Neural cell (in vitro differentiated cells): Measurements from ENCODE around the gene BBS12. TPM values are rescaled to one million over a fixed set of nuclear protein-coding genes. Genes with fewer than 3 reads are reported as not detected.
"Not testable (repeated sequence)": the region's sequence is repeated elsewhere in the genome, so short reads cannot be mapped to it uniquely, and the experiment has no call there.

Source experiments
- H2AFZ ChIP-seq: fragments of 200-600, 300-800 bp; sonication (generic), shearing (Covaris generic); 2 replicates; pipeline ENCODE4 v1.6.0; 2014; ENCODE audit warnings: low read depth, mild to moderate bottlenecking, antibody characterized with exemption, low read length, moderate library complexity
- H3F3A ChIP-seq: fragments of 200-600 bp; shearing (Covaris generic); 2 replicates; pipeline ENCODE4 v1.6.1; 2016; ENCODE audit warnings: mild to moderate bottlenecking, moderate library complexity, mixed read lengths, antibody characterized with exemption, low read length; ENCODE audit not compliant: insufficient read depth, poor library complexity, severe bottlenecking
- H3K27ac ChIP-seq: fragments of 200-600, 300-800 bp; sonication (generic), shearing (Covaris generic); 2 replicates; pipeline ENCODE4 v1.5.1; 2014; ENCODE audit warnings: mild to moderate bottlenecking, low read length, moderate library complexity
- H3K27me3 ChIP-seq: fragments of 300-800, 200-600 bp; sonication (generic), shearing (Covaris generic); 2 replicates; pipeline ENCODE4 v1.6.0; 2014; ENCODE audit warnings: mild to moderate bottlenecking, low read depth, low read length, moderate library complexity; ENCODE audit not compliant: insufficient read depth
- H3K36me3 ChIP-seq: fragments of 300-800, 200-600 bp; sonication (generic), shearing (Covaris generic); 2 replicates; pipeline ENCODE4 v1.5.1; 2014; ENCODE audit warnings: mild to moderate bottlenecking, antibody characterized with exemption, low read length, moderate library complexity; ENCODE audit not compliant: insufficient read depth
- H3K4me2 ChIP-seq: fragments of 300-800, 200-600 bp; sonication (generic), shearing (Covaris generic); 2 replicates; pipeline ENCODE4 v1.6.0; 2014; ENCODE audit warnings: mild to moderate bottlenecking, low read length
- H3K4me3 ChIP-seq: fragments of 300-800, 200-600 bp; sonication (generic), shearing (Covaris generic); 2 replicates; pipeline ENCODE4 v1.5.1; 2014; ENCODE audit warnings: mild to moderate bottlenecking, low read length, moderate library complexity
- H3K79me2 ChIP-seq: fragments of 200-600 bp; shearing (Covaris generic); replicated peaks from 2 replicates; pipeline ENCODE4 v1.6.0; 2014; ENCODE audit warnings: mild to moderate bottlenecking, low read length, moderate library complexity; ENCODE audit not compliant: insufficient read depth
- H3K9ac ChIP-seq: fragments of 300-800, 200-600 bp; sonication (generic), shearing (Covaris generic); 2 replicates; pipeline ENCODE4 v1.6.1; 2016; ENCODE audit warnings: mild to moderate bottlenecking, low read length, mixed read lengths
- H3K9me2 ChIP-seq: fragments of 200-600 bp; shearing (Covaris generic); 2 replicates; pipeline ENCODE4 v1.6.1; 2016; ENCODE audit warnings: mild to moderate bottlenecking, low read length, mixed read lengths; ENCODE audit not compliant: insufficient read depth
- H3K9me3 ChIP-seq: fragments of 200-600, 300-800 bp; sonication (generic), shearing (Covaris generic); 2 replicates; pipeline ENCODE4 v1.6.1; 2016; ENCODE audit warnings: mild to moderate bottlenecking, mixed run types, low read length, moderate library complexity, mixed read lengths
- H4K20me1 ChIP-seq: fragments of 200-600 bp; shearing (Covaris generic); 2 replicates; pipeline ENCODE4 v1.6.1; 2016; ENCODE audit warnings: mild to moderate bottlenecking, mixed run types; ENCODE audit not compliant: insufficient read depth
- EP300 ChIP-seq: fragments of 450-650 bp; conservative IDR thresholded peaks from 2 replicates; pipeline ENCODE4 v1.6.1; 2014; ENCODE audit warnings: antibody characterized with exemption, mild to moderate bottlenecking, moderate library complexity; ENCODE audit not compliant: poor library complexity, severe bottlenecking
- EZH2 ChIP-seq: fragments of 200-600, 300-800 bp; shearing (Covaris generic), sonication (generic); IDR thresholded peaks from 2 replicates; pipeline ENCODE4 v1.6.1; 2014; ENCODE audit warnings: antibody characterized with exemption, low read length, borderline replicate concordance, mild to moderate bottlenecking; ENCODE audit not compliant: insufficient read depth, poor library complexity, severe bottlenecking
- MXI1 ChIP-seq: fragments of 450-650 bp; conservative IDR thresholded peaks from 2 replicates; pipeline ENCODE4 v1.6.1; 2014; ENCODE audit warnings: antibody characterized with exemption, mild to moderate bottlenecking; ENCODE audit not compliant: poor library complexity, severe bottlenecking
- POLR2AphosphoS5 ChIP-seq: IDR thresholded peaks from 2 replicates; pipeline ENCODE4 v1.6.1; 2012
- RAD21 ChIP-seq: fragments of 450-650 bp; conservative IDR thresholded peaks from 2 replicates; pipeline ENCODE4 v1.6.1; 2014; ENCODE audit warnings: antibody characterized with exemption, mild to moderate bottlenecking, moderate library complexity
- SMC3 ChIP-seq: fragments of 450-650 bp; conservative IDR thresholded peaks from 2 replicates; pipeline ENCODE4 v1.6.1; 2014; ENCODE audit warnings: antibody characterized with exemption, mild to moderate bottlenecking, moderate library complexity; ENCODE audit not compliant: poor library complexity
- TAF1 ChIP-seq: IDR thresholded peaks from 2 replicates; pipeline ENCODE4 v1.6.1; 2012; ENCODE audit warnings: low read depth
- polyA plus RNA-seq: library from polyadenylated mRNA; depleted of rRNA; stranded (reverse); fragments of >200 nt; gene quantifications from 2 replicates; pipeline ENCODE4 v1.2.3, GENCODE V29; 2014
- TF ChIP-seq, protein P1 (sequence below): fragments of 450-650 bp; IDR thresholded peaks from 2 replicates; pipeline ENCODE4 v1.5.1; 2014; ENCODE audit warnings: antibody characterized with exemption, mild to moderate bottlenecking, moderate library complexity; ENCODE audit not compliant: poor library complexity, severe bottlenecking
- TF ChIP-seq, protein P2 (sequence below): IDR thresholded peaks from 2 replicates; pipeline ENCODE4 v1.6.1; 2012; ENCODE audit warnings: borderline replicate concordance

The BBS12 gene
- polyA plus RNA-seq, 1 donor from 2014 or later, result 3.7 TPM

DNA sequence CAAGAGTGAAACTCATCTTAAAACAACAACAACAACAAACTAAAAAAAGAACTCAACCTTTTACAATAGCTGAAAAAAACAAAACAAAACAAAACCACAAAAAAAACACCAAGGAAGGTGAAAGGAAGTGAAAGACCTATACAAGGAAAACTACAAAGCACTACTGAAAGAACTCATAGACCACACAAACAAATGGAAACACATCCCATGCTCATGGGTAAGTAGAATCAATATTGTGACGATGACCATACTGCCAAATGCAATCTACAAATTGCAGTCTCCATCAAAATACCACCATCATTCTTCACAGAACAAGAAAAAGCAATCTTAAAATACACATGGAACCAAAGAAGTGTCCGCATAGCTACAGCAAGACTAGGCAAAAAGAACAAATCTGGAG, 52.6 kb downstream of the BBS12 start:
- H3K4me3 ChIP-seq, result no peak overlapping the region
- H3K9me3 ChIP-seq, result no peaks in the 10 kb centered on the region
- H3K4me2 ChIP-seq, result no peak overlapping the region
- H4K20me1 ChIP-seq, result no peaks in the 10 kb centered on the region
- H2AFZ ChIP-seq, result no peak overlapping the region
- no peak overlapping the region for H3K9ac ChIP-seq
- no peaks in the 10 kb centered on the region for H3K36me3 ChIP-seq
- H3K79me2 ChIP-seq, result no peaks in the 10 kb centered on the region
- H3K27me3 ChIP-seq, result no peaks in the 10 kb centered on the region
- no peak overlapping the region for H3K27ac ChIP-seq
- no peak for TF ChIP-seq RAD21
- no peak for TF ChIP-seq TAF1
- TF ChIP-seq MXI1, result no peak
- TF ChIP-seq EP300, result no peak
- no peak for TF ChIP-seq SMC3
- TF ChIP-seq, protein P1, sequence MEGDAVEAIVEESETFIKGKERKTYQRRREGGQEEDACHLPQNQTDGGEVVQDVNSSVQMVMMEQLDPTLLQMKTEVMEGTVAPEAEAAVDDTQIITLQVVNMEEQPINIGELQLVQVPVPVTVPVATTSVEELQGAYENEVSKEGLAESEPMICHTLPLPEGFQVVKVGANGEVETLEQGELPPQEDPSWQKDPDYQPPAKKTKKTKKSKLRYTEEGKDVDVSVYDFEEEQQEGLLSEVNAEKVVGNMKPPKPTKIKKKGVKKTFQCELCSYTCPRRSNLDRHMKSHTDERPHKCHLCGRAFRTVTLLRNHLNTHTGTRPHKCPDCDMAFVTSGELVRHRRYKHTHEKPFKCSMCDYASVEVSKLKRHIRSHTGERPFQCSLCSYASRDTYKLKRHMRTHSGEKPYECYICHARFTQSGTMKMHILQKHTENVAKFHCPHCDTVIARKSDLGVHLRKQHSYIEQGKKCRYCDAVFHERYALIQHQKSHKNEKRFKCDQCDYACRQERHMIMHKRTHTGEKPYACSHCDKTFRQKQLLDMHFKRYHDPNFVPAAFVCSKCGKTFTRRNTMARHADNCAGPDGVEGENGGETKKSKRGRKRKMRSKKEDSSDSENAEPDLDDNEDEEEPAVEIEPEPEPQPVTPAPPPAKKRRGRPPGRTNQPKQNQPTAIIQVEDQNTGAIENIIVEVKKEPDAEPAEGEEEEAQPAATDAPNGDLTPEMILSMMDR, result no peak
- no peak for TF ChIP-seq EZH2
- no peak for TF ChIP-seq POLR2AphosphoS5
- TF ChIP-seq, protein P2, sequence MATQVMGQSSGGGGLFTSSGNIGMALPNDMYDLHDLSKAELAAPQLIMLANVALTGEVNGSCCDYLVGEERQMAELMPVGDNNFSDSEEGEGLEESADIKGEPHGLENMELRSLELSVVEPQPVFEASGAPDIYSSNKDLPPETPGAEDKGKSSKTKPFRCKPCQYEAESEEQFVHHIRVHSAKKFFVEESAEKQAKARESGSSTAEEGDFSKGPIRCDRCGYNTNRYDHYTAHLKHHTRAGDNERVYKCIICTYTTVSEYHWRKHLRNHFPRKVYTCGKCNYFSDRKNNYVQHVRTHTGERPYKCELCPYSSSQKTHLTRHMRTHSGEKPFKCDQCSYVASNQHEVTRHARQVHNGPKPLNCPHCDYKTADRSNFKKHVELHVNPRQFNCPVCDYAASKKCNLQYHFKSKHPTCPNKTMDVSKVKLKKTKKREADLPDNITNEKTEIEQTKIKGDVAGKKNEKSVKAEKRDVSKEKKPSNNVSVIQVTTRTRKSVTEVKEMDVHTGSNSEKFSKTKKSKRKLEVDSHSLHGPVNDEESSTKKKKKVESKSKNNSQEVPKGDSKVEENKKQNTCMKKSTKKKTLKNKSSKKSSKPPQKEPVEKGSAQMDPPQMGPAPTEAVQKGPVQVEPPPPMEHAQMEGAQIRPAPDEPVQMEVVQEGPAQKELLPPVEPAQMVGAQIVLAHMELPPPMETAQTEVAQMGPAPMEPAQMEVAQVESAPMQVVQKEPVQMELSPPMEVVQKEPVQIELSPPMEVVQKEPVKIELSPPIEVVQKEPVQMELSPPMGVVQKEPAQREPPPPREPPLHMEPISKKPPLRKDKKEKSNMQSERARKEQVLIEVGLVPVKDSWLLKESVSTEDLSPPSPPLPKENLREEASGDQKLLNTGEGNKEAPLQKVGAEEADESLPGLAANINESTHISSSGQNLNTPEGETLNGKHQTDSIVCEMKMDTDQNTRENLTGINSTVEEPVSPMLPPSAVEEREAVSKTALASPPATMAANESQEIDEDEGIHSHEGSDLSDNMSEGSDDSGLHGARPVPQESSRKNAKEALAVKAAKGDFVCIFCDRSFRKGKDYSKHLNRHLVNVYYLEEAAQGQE, result no peak
- H3F3A ChIP-seq, result no peaks in the 10 kb centered on the region
- no peaks in the 10 kb centered on the region for H3K9me2 ChIP-seq

DNA sequence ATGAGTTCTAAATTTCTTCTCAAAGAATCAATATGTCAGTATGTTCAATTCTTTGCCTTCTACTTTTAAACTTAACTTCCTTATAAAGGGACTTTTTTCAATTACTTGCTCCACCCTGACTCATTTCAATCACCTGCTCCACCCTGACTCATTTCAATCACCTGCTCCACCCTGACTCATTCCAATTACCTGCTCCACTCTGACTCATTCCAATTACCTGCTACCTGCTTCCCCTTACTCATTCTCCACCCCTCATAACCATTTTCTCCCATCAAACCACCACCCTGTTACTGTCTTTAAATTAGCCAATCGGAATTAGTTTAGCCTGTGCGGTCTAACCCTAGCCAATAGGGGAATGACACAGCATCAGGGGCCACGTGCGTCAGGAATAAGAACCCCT, 53.8 kb downstream of the BBS12 start:
- H3F3A ChIP-seq, H3K79me2 ChIP-seq, H3K4me3 ChIP-seq, H3K9me3 ChIP-seq, H3K9me2 ChIP-seq, H3K9ac ChIP-seq, H3K27me3 ChIP-seq, H4K20me1 ChIP-seq, H3K4me2 ChIP-seq, H2AFZ ChIP-seq, H3K27ac ChIP-seq, H3K36me3 ChIP-seq: not testable (repeated sequence)

DNA sequence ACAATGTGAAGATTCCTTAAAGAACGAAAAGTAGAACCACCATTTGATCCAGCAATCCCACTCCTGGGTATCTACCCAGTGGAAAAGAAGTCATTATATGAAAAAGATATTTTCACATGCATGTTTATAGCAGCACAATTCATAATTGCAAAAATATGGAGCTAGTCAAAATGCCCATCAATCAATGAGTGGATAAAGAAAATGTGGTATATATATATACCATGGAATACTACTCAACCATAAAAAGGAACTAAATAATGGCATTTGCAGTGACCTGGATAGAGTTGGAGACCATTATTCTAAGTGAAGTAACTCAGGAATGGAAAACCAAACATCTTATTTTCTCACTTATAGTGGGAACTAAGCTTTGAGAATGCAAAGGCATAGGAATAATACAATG, 54.4 kb downstream of the BBS12 start:
- not testable (repeated sequence) for H2AFZ ChIP-seq, H3F3A ChIP-seq

More for the DNA sequence above, 54.4 kb downstream of the BBS12 start:
- H3K79me2 ChIP-seq, H3K9ac ChIP-seq, H3K4me2 ChIP-seq, H3K27me3 ChIP-seq, H4K20me1 ChIP-seq, H3K9me2 ChIP-seq, H3K4me3 ChIP-seq, H3K9me3 ChIP-seq, H3K36me3 ChIP-seq, H3K27ac ChIP-seq: not testable (repeated sequence)
